NCI-H2081 (cell line): ENCODE data around the gene IGFL1.
"Not testable (repeated sequence)": the region's sequence is repeated elsewhere in the genome, so short reads cannot be mapped to it uniquely, and the experiment has no call there.

ENCODE experiments used
- DNase-seq, 2 experiments: peaks; one replicate each; lab custom pipeline; 2025; lab: John Stamatoyannopoulos, UW

IGFL1 gene

DNA sequence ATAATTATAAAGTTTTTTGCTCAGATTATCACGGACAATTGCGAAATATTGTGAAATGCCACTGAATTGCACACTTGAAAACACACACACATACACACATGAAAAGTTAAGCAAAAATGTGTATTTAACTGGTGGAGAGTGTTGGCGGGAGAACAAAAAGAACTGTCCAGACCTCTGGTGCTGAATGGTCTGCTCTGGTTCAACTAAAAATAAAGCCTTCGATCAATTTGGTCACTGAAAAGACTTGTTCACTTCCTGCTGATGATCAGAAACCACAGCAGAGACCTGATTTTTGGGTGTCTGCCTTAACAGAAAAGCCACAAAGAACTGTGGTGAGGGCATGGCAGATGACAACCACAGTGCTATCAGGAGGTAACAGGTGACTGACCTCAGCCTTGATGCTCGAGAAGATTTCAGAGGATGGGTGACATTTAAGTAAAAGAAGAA, 4.0 kb upstream of the IGFL1 start:
- no peak for DNase-seq

DNA sequence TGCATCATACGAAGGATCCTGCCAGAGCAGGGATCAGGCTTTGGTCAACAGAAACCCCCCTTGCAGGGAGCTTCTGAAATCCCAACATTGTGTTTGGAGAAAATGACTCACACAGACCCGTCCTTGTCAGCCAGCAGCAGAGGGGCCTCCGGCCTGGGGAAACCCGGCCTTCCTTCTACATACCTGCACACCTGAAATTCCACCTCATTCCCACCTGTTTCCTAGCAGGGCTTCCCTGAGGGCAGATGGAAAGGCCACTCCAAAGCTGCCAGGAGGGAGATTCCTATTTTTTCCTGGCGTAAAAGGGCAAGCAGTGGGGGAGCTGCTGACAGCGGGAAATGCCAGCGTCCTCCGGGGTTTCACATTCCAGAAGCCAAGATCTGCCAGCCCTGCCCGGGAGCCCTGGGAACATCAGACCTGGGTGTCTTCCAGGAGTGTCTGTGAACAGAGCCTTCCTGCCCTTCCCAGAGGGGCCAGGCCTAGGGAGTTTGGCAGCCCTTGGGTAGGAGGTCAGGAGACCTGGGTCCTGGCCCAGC, 3.0 kb upstream of the IGFL1 start:
- no peak for DNase-seq

DNA sequence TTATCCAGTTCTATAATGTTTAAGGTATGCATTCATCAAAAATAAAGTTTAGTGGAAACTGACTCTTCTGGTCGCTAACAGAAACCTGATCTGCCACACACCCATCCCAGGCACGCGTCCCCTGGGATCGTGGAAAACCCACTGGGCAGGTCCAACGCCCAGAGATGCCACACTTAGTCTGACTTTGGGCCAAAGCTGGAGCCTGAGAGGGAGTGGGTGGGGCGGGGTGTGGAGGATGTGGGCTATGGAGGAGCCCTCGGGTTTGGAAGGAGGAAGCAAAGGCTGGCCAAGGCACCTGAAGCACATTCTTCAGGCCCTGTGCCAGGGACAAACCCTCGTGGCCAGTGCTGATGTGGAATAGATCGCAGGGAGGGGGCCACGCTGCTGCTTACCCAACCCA, 2.5 kb downstream of the IGFL1 start:
- DNase-seq: no peak

DNA sequence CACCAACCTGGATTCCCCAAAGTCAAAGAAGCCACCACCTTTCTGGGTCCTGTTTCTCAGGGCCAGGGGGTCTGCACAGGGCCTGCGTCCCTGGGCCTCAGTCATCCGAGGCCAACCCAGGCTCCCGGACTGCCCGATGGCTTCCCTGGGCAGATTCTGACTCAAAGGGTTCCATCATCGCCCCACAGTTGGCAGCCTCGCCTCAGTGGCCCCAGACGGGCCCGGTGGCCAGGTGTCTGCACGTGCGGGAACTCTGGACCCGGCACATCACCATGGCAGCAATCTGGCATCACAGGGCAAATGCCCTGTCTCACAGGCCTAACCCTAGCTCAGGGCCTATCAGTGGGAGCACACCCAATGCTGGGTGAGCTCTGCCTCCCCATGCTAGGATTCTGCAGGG, 2.9 kb downstream of the IGFL1 start:
- no peak for DNase-seq

DNA sequence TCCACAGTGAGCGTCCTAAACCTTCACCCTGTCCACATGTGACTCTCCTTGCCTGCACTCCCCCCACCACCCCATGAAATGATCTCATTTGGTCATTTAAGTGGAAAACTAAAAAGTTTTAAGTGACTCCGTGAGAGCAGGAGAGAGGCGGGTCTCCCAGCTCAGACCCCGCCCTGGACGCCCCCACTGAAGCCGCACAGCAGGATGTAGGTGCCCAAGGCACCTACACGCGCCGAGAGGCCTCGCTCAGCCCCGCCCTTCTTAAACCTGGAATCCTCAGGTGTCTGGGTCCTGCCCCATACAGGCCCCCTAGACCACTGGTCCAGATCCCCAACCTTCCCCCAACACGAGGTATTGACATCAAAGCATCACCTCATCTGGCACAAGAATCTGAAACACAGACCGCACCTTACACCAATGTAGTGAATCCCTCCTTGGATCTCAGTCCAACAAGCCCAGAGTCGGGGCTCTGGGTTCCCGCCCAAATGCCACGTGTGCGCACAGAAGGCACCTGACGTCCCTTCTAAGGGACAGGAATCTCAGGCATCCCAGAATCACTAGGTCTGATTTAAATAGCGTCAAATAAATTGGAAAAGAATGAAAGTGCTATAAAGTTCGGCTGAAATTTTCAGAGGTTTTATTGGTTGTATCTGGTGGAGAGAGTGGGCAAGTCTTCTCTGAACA, 3.5 kb downstream of the IGFL1 start:
- no peak for DNase-seq

DNA sequence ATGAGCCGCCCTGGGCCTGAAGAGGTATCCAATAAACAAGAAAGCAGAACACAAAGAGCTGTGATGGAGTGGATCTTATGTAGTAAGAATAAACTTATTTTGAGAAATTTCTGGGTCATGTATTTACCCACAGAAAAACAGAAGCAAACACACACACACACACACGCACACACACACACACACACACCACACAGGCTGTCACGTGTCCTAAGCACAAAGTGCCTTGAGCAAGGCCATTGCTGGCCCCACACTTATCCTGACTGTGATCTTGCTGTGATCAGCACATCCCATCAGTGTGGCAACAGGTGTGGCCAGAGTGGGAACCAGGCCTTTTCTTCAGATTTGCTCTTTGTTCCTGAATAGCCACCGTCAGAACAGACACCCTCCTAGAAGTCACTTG, 4.3 kb downstream of the IGFL1 start:
- not testable (repeated sequence) for DNase-seq

- DNase-seq: not testable (repeated sequence)
Measured at GRCh38 chr19:46238141-46238540, 8.6 kb downstream of the IGFL1 start.

DNA sequence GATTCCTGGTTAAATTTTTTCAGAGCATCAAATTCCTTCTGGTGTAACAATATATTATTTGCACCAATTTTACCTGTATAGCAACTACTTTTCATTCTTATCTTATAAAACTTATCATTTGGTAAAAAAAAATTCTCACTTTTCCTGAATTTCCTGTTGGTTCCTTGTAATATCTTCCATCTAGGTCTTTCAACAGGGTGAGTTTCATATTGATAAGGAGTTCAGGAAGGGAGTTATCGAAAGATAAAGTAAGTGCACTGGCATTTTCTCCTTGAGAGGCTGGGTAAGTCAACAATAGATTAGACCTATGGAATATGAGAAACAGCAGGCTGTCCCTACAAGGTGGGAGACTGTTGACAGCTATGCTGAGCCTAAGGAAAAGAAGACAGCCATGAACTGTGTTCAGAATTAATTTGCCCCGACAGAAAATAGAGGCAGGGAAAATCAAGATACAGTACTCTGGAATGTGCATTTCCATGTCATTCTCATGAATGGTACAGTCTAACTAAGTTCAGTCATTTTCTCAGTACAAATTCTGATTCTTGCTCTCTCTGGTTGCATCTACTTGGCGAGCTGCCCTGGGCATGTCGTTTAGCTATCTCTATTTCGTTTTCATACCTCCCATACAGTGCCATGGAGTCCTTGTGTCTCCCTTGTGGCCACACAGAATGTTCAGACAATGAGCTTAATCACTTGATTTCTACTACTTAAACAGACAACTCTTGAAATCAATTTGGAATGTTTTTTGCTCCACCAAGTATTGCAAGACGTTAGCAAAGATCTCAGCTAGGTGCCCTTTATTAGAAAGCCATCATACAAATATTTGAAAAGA, 9.9 kb downstream of the IGFL1 start:
- DNase-seq: no peak

GRCh38 chr19:46240693-46241092, 11.2 kb downstream of the IGFL1 start:
- DNase-seq: no peak

GRCh38 chr19:46241626-46242025, 12.1 kb downstream of the IGFL1 start:
- DNase-seq: no peak

- DNase-seq: not testable (repeated sequence)
Measured at GRCh38 chr19:46243081-46243654, 13.6 kb downstream of the IGFL1 start.

- DNase-seq: no peak
Measured at GRCh38 chr19:46250076-46250735, 20.7 kb downstream of the IGFL1 start.

- DNase-seq: no peak
Measured at GRCh38 chr19:46251416-46251815, 21.9 kb downstream of the IGFL1 start.

- DNase-seq: no peak
Measured at GRCh38 chr19:46254776-46255175, 25.2 kb downstream of the IGFL1 start.

DNA sequence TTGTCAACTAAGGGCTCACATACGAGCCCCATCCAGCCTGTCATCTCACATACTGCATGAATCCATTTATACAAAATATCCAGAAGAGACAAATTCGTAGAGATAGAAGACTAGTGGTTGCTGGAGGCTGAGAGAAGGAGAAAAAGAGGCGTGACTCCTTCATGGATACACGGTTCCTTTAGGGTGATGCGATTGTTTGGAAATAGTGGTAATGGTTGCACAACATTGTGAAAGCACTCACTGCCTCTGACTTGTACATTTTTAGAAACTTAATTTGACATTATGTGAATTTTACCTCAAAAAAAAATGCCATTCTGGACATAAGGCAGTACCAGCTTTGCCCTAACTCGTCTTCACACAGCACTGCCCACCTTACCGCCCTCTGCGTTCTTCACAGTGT, 27.3 kb downstream of the IGFL1 start:
- no peak for DNase-seq

- DNase-seq: not testable (repeated sequence)
Measured at GRCh38 chr19:46261501-46261900, 32.0 kb downstream of the IGFL1 start.

DNA sequence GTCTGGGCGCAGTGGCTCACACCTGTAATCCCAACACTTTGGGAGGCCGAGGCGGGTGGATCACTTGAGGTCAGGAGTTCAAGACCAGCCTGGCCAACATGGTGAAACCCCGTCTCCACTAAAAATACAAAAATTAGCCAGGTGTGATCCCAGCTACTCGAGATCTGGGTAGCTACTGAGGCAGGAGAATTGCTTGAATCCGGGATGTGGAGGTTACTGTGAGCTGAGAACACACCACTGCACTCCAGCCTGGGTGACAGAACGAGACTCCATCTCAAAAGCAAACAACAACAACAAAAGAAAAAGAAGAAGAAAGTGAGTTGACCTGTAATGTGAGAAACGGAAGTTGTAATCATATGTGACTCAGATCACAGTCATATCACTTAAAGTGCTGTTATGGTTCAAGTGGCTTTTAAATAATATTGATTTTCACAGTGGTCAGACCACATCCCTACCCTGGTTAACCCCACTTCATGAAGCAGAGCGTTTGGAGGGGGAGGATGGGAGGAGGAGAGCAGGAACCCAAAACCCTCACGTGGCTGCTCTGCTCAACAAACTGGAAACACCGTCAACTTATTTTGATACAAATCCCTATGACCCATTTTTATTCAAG, 33.2 kb downstream of the IGFL1 start:
- not testable (repeated sequence) for DNase-seq

DNA sequence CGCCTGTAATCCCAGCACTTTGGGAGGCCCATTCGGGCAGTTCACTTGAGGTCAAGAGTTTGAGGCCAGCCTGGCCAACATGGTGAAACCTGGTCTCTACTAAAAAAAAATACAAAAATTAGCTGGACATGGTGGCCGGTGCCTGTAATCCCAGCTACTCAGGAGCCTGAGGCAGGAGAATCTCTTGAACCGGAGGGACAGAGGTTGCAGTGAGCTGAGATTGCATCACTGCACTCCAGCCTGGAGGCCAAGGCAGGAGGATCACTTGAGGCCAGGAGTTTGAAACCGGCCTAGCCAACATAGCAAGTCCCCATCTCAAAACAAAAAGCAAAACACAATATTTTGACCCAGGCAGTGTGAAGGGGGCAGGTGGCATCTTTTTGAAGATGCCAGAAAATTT, 35.3 kb downstream of the IGFL1 start:
- DNase-seq: not testable (repeated sequence)

GRCh38 chr19:46265217-46265828, 35.8 kb downstream of the IGFL1 start:
- DNase-seq: peak; percentile 63 to 65

DNA sequence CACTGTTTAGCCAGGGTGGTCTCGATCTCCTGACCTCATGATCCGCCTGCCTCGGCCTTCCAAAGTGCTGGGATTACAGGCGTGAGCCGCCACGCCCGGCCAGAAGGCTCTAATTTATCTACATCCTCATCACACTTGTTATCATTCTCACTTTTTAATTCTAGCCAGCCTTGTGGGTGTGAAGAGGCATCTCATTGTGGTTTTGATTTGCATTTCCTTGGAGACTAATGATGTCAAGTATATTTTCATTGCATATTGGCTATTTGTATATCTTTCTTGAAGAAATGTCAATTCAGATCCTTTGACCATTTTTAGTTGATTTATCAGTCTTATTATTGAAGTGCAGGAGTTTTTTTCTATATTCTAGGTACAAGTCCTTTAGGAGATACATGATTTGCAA, 39.6 kb downstream of the IGFL1 start:
- no peak for DNase-seq

DNA sequence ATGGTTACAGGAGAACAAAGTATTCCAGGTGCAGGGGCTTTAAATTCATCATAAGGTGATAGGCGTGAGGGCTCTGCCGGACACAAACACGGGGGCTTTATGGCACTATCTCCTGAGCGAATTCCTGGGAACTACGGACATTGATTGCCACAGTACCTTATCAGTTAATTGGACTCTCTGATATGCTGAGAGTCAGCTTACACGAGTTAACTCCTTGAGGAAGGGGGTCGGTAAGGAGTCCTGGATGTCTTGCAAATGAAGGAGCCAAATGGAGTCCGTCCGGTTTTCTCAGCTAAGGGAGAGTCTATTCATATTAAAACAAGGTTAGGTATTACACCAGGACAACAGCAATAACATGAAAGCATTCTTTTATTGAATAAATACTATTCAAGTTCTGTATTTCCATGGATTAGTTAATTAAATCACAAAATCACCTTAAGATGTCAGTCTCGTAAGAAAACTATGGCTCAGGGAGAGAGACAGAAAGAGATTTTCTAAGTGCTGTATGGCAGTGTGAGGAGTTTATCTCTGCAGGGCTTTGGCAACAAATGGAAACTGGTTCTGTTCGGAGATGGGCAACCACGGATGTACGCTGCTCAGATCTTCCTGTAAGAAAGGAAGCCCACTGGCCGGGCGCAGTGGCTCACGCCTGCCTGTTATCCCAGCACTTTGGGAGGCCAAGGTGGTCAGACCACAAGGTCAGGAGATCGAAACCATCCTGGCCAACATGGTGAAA, 41.1 kb downstream of the IGFL1 start:
- DNase-seq: no peak
